ENCODE results near the gene LTC4S.

- TF ChIP-seq CTCF (conservative IDR thresholded peaks at IDR 0.05; ENCODE audit: low read depth in 2 of 2) (no peak), POLR2AphosphoS5 (IDR thresholded peaks at IDR 0.05; ENCODE audit: low read depth) (no peak), EZH2 (IDR thresholded peaks at IDR 0.05; ENCODE audit: low read depth, unreplicated experiment) (no peak), JUNB (IDR thresholded peaks at IDR 0.05; ENCODE audit: unreplicated experiment) (no peak), REST (IDR thresholded peaks at IDR 0.05; ENCODE audit: unreplicated experiment) (no peak), CREB1 (CRISPR knock-in tag; IDR thresholded peaks at IDR 0.05; ENCODE audit: low read depth) (no peak), EZH2phosphoT487 (IDR thresholded peaks at IDR 0.05; ENCODE audit: unreplicated experiment) (no peak), ZNF114 (CRISPR knock-in tag; IDR thresholded peaks at IDR 0.05) (no peak)
Observed at GRCh38 chr5:179762781-179763176, 31.0 kb upstream of the LTC4S start.
